Endothelial cell of umbilical vein (primary cell): Measurements from ENCODE around the gene RNLS.

Experiments used
- CTCF ChIP-seq, 2 donors: IDR thresholded peaks; 1 replicate in 1 of 2; 2 replicates in 1 of 2; pipeline ENCODE4 v1.5.1; 2011; ENCODE audit warnings: low read length in 2 of 2, mild to moderate bottlenecking in 2 of 2, moderate library complexity in 2 of 2, control low read depth in 1 of 2, inconsistent platforms in 1 of 2, low read depth in 1 of 2; ENCODE audit not compliant: insufficient read depth in 1 of 2; ENCODE audit errors: extremely low read depth in 1 of 2
- EZH2 ChIP-seq: IDR thresholded peaks from 2 replicates; pipeline ENCODE4 v1.6.1; 2012; ENCODE audit warnings: borderline replicate concordance, low read depth, mild to moderate bottlenecking, moderate library complexity, low read length, inconsistent platforms; ENCODE audit not compliant: severe bottlenecking
- FOS ChIP-seq: IDR thresholded peaks from 2 replicates; pipeline ENCODE4 v1.6.1; 2011; ENCODE audit warnings: mild to moderate bottlenecking, low read length, moderate library complexity, borderline replicate concordance; ENCODE audit not compliant: insufficient read depth
- GATA2 ChIP-seq: IDR thresholded peaks from 2 replicates; pipeline ENCODE4 v1.7.0; 2011; ENCODE audit warnings: low read depth, mild to moderate bottlenecking, moderate library complexity, mixed read lengths, low read length; ENCODE audit not compliant: insufficient read length, insufficient read depth
- JUN ChIP-seq: IDR thresholded peaks from 2 replicates; pipeline ENCODE4 v1.6.1; 2011; ENCODE audit warnings: borderline replicate concordance, low read depth; ENCODE audit not compliant: insufficient read length, insufficient read depth
- MAX ChIP-seq: IDR thresholded peaks from 2 replicates; pipeline ENCODE4 v1.6.1; 2011; ENCODE audit not compliant: insufficient read depth, insufficient read length
- MYC ChIP-seq: IDR thresholded peaks from one replicate; pipeline ENCODE4 v1.6.1; 2011; ENCODE audit warnings: mild to moderate bottlenecking, low read depth, low read length
- POLR2A ChIP-seq: IDR thresholded peaks from 2 replicates; pipeline ENCODE4 v1.6.1; 2012; ENCODE audit warnings: low read depth, mild to moderate bottlenecking, control low read depth, low read length
- POLR2AphosphoS5 ChIP-seq: IDR thresholded peaks from 2 replicates; pipeline ENCODE4 v1.6.1; 2012; ENCODE audit warnings: low read depth, mild to moderate bottlenecking, control low read depth, low read length, moderate library complexity; ENCODE audit not compliant: insufficient read depth

GRCh38 chr10:88526501-88527105 is 56.5 kb downstream of the RNLS start:
- TF ChIP-seq CTCF (IDR thresholded peaks at IDR 0.05; ENCODE audit: extremely low read depth in 1 of 2, insufficient read depth in 1 of 2, low read depth in 1 of 2, low read length in 2 of 2) (no peak), MAX (no peak), EZH2 (no peak), POLR2A (no peak), JUN (no peak), MYC (no peak), POLR2AphosphoS5 (no peak), GATA2 (no peak), FOS (no peak)
